HG03060 (cell line): ENCODE data around the gene KIAA2012.

Experiments used
- ATAC-seq: cut with Tn5 transposase; IDR thresholded peaks from one replicate; pipeline ENCODE4 v1.9.1; 2021; ENCODE audit warnings: low read depth, moderate number of reproducible peaks; ENCODE audit not compliant: unreplicated experiment

KIAA2012 gene

GRCh38 chr2:202074324-202074723 is 1.3 kb downstream of the KIAA2012 start:
- no peak for ATAC-seq

GRCh38 chr2:202079310-202079709 is 6.3 kb downstream of the KIAA2012 start:
- no peak for ATAC-seq

- ATAC-seq = no peak
These were observed 11.2 kb downstream of the KIAA2012 start for GRCh38 chr2:202084265-202084664.

GRCh38 chr2:202088777-202089176 is 15.7 kb downstream of the KIAA2012 start:
- ATAC-seq = no peak

- ATAC-seq = no peak
These were observed 17.5 kb downstream of the KIAA2012 start for GRCh38 chr2:202090530-202090929.

GRCh38 chr2:202091476-202091875 is 18.4 kb downstream of the KIAA2012 start:
- no peak for ATAC-seq

GRCh38 chr2:202094426-202094986 is 21.5 kb downstream of the KIAA2012 start:
- no peak for ATAC-seq

- ATAC-seq = no peak
These were observed 22.2 kb downstream of the KIAA2012 start for GRCh38 chr2:202095235-202095634.

- ATAC-seq = no peak
These were observed 23.7 kb downstream of the KIAA2012 start for GRCh38 chr2:202096736-202097135.

- no peak for ATAC-seq
These were observed 25.2 kb downstream of the KIAA2012 start for GRCh38 chr2:202098291-202098690.

- ATAC-seq = no peak
These were observed 26.5 kb downstream of the KIAA2012 start for GRCh38 chr2:202099515-202099914.

GRCh38 chr2:202100176-202100575 is 27.1 kb downstream of the KIAA2012 start:
- no peak for ATAC-seq

- ATAC-seq = no peak
These were observed 28.0 kb downstream of the KIAA2012 start for GRCh38 chr2:202101026-202101579.

GRCh38 chr2:202102425-202103000 is 29.5 kb downstream of the KIAA2012 start:
- ATAC-seq = no peak

- ATAC-seq = no peak
These were observed 31.3 kb downstream of the KIAA2012 start for GRCh38 chr2:202104286-202104870.

GRCh38 chr2:202105025-202105424 is 32.0 kb downstream of the KIAA2012 start:
- no peak for ATAC-seq

GRCh38 chr2:202108345-202108744 is 35.3 kb downstream of the KIAA2012 start:
- ATAC-seq = no peak

GRCh38 chr2:202109139-202109736 is 36.2 kb downstream of the KIAA2012 start:
- ATAC-seq = no peak

- ATAC-seq = no peak
These were observed 36.7 kb downstream of the KIAA2012 start for GRCh38 chr2:202109737-202110184.

GRCh38 chr2:202110491-202110890 is 37.4 kb downstream of the KIAA2012 start:
- no peak for ATAC-seq

GRCh38 chr2:202112041-202112440 is 39.0 kb downstream of the KIAA2012 start:
- no peak for ATAC-seq
